NCI-H128 (cell line): Measurements from ENCODE around the gene ZDHHC5.
A peak's percentile ranks its signal among the peaks of the same experiment; 100 is the strongest.
"Not testable (repeated sequence)": the region's sequence is repeated elsewhere in the genome, so short reads cannot be mapped to it uniquely, and the experiment has no call there.

Source experiments
- DNase-seq: peaks from one replicate; lab custom pipeline; 2025; ENCODE audit not compliant: unreplicated experiment; lab: John Stamatoyannopoulos, UW

Gene ZDHHC5

DNA sequence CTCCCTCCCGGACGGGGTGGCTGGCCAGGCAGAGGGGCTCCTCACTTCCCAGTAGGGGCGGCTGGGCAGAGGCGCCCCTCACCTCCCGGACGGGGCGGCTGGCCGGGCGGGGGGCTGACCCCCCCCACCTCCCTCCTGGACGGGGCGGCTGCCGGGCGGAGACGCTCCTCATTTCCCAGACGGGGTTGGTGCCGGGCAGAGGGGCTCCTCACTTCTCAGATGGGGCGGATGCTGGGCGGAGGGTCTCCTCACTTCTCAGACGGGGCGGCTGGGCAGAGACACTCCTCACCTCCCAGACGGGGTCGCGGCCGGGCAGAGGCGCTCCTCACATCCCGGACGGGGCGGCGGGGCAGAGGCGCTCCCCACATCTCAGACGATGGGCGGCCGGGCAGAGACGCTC, 48.8 kb downstream of the ZDHHC5 start:
- DNase-seq = not testable (repeated sequence)

DNA sequence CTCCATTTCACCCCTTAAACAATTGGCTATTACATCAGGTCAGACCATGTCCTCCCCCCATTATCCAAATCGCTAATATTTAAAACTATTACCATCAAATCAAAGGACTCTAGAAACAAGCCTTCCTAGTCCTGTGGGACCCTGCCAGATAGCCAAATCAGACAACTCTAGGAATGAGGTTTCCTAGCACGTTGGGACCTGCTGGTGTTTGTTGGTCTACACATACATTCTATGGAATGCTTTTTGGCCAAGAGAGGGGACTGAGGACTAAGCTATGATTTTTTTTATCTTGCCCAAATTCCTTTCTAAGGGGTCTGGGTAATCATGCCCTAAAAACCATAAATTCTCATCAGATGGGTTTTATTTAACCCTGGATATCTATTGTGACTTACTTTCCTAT, 59.3 kb downstream of the ZDHHC5 start:
- no peak for DNase-seq

DNA sequence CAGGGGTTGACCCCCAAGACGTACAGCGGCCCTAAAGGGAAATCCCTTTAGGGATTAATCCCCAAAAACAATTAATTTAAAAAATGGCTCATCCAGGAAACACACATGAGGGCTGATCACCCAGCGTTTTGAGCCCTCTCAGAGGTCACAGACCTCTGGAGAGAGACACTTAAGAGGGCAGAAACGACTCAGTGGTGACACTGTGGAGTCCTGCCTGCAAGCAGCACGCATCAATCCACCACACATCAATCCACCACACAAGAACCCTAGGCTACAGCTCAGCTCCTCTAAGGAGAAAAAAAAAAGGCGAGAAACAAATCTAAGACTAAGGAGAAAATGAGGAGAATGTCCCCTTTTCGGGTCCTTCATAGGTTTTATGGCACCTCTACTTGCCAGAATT, 60.9 kb downstream of the ZDHHC5 start:
- no peak for DNase-seq

- no peak for DNase-seq
Observed at GRCh38 chr11:57729479-57729878, 61.6 kb downstream of the ZDHHC5 start.

DNA sequence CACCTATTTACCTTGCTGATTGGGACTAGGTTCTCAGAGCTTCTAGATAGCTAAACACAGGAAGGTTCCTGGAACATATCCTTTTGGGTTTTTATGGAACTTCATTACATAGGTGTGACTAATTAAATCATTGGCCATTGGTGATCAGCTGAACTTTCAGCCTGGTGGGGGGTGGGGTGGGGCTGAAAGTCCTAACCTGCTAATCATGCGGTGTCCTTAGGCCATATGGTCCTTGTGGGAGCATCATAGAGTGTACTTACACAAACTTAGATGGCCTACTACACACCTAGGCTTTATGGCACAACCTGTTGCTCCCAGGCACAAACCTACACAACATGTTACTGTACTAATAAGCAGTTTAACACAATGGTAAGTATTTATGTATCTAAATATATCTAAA, 64.7 kb downstream of the ZDHHC5 start:
- DNase-seq = no peak

GRCh38 chr11:57735619-57736298, 67.8 kb downstream of the ZDHHC5 start:
- DNase-seq = no peak

DNA sequence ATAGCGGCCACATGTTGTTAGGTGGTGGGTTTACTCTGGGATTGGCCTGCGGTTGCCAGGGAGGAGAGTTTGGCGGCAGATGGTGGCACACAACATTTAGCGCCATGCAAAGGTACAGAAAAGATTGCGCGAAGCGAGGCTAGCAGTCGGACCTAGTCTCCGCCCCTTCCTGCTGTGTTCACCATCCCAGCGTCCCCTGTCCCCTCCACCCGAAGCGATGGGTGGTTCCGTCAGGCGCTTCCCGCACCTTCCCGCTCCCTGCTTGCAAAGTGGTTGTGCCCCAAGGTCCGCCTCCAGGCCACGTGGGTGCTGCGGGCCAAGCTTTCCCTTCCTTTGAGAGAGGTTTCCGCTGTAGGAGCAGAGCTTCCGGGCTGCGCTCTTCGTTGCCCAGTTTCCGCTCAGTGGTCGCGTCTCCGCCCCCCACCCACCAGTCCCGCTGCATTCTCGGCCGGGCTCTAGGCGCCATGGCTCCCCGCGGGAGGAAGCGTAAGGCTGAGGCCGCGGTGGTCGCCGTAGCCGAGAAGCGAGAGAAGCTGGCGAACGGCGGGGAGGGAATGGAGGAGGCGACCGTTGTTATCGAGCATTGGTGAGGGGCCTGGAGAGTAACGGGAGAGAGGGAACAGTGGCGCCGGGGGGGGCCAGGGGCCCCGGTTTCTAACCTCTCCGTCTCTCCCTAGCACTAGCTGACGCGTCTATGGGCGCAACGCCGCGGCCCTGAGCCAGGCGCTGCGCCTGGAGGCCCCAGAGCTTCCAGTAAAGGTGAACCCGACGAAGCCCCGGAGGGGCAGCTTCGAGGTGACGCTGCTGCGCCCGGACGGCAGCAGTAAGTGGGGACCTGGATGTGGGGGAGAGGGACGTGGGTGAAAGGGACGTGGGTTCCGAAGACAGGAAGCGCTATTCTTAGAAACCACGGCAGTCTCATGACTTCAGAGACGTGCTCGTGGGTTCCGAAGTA, 73.5 kb downstream of the ZDHHC5 start, which contains the start of gene SELENOH:
Gene SELENOH, plus strand, starts transcription at position 360 of the 955 bp plus-strand sequence. Its CDS starts 105 bp downstream, at position 465.
- peak; percentile 95 for DNase-seq

DNA sequence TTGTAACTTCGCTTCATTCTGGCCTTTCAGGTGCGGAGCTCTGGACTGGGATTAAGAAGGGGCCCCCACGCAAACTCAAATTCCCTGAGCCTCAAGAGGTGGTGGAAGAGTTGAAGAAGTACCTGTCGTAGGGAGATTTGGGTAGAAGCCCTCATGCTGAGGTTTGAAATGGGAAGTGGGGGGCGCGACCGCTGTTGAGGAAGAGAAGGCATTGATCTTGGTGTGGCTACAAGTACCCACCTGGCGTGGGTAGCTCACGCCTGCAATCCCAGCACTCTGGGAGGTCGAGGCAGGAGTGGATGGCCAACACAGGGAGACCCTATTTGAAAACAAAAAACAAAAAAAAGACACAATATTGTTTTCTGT, 74.2 kb downstream of the ZDHHC5 start:
- DNase-seq = no peak

DNA sequence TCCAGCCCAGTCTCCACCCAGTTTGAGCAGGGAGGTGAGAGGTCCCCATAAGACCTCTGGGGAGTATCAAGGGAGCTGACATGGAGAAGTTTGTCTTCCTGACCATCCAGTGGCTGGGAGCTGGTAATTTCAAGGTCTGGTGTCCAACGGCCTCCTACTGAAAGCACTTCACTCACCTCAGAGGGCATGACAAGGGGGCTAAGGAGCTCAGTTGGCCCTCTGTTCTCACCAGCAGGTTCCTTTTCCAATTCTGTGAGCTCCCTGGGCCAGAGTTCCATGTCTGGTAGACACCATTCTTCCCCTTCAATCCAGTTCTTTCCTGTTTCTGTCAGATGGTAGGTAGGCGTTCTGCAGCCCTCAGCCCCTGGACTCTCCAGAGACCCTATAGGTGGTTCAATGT, 76.4 kb downstream of the ZDHHC5 start:
- no peak for DNase-seq

DNA sequence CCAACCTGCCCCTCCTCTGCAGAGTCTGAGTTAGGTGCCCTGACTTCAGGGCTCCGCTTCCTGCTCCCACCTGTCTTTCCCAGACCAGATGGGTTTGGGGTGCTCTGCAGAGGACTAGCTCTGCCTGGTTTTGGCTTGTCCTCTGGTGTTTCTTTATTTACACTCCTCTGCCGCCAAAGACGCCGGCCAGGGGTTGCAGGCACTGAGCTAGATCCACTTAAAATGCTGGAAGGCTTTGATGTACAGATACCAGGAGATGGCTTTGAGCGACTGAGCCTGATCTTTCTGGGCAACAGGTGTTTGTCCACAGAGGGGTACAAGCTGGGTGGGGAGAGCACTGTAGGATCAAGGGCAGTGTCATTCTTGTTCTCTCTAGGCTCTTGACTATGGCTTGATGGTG, 77.3 kb downstream of the ZDHHC5 start:
- no peak for DNase-seq

DNA sequence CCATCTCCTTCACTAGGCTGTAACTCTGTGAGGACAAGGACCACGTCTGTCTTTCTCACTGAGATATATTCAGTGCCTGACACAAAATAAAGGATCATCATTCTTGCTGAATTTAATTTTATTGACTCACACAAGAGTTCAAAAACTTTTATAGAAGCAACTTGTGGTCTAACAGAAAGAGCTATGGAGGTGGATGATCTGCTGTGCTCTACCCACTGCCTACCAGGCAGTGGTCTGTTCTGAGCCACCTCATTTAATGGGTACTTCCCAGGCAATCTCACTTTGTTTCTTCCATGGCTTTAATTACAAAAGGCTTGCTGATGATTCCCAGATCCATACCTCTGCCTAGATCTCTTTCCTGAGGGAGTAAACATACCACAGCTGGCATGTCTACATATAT, 79.0 kb downstream of the ZDHHC5 start:
- no peak for DNase-seq
